ENCODE measurements around the gene DOCK1. TPM values are rescaled to one million over a fixed set of nuclear protein-coding genes. Genes with fewer than 3 reads are reported as not detected.

The DOCK1 gene
- polyA plus RNA-seq, 1 of the 3 experiments (the other 2 are of a cell fraction): 15.5 TPM

DNA sequence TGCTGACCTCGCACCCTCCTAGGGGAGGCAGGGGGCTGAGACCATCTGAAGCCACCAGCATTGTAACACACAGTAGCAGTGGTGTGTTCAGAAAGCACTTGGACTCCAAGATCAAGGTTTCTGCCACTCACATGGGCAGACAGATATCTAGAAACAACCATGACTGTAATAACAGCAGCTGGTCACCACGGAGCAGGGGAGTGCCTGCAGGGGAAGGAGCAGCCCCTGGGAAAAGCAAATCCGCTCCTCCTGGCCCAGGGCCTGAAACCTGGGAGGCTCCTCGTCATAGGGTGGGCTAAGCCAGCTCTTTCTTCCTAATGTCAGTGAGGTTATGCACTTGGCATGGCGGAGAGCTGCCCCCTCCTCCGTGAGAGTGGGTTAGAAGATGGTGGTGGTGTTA is 409.6 kb downstream of the DOCK1 start:
- H3K79me2 ChIP-seq (ENCODE audit: insufficient read depth): no peaks in the 10 kb centered on the region
- no peaks in the 10 kb centered on the region for H3K9me2 ChIP-seq
- POLR2A ChIA-PET: no interaction called here
- no peaks in the 10 kb centered on the region for H3F3A ChIP-seq (replicated peaks; ENCODE audit: insufficient read depth)
- no peak overlapping the region for H3K9ac ChIP-seq
- no peak overlapping the region for H3K4me2 ChIP-seq
- no peak overlapping the region for H3K4me3 ChIP-seq (ENCODE audit: low read depth in 2 of 2, low read length in 1 of 2)
- no peaks in the 10 kb centered on the region; a peak in 2 of 4 replicates for H3K4me1 ChIP-seq (ENCODE audit: control insufficient read depth in 1 of 2, insufficient read depth in 2 of 2, low read depth in 1 of 2, low read length in 1 of 2)
- H4K20me1 ChIP-seq (ENCODE audit: insufficient read depth): no peaks in the 10 kb centered on the region
- H3K36me3 ChIP-seq (replicated peaks in 1 of 2; ENCODE audit: control insufficient read depth in 1 of 2, insufficient read depth in 2 of 2, low read length in 1 of 2): no peaks in the 10 kb centered on the region
- H2AFZ ChIP-seq (ENCODE audit: low read depth): no peak overlapping the region
- no peaks in the 10 kb centered on the region for H3K9me3 ChIP-seq
- CTCF ChIA-PET: no interaction called here
- DNase-seq: no peak
- WGBS (ENCODE audit: low lambda C conversion rate): 92% methylated on average over 5 of the region's 6 CpGs
- no peak overlapping the region for H3K27ac ChIP-seq (ENCODE audit: low read depth in 2 of 2, low read length in 1 of 2)
- no peaks in the 10 kb centered on the region for H3K27me3 ChIP-seq (ENCODE audit: insufficient read depth)
- TF ChIP-seq FOXJ3 (CRISPR knock-in tag; IDR thresholded peaks at IDR 0.05) (no peak), NRF1 (IDR thresholded peaks at IDR 0.05; ENCODE audit: low read depth, low read length) (no peak), FOXM1 (IDR thresholded peaks at IDR 0.05; ENCODE audit: low read depth) (no peak), PBX3 (IDR thresholded peaks at IDR 0.05) (no peak), RXRA (IDR thresholded peaks at IDR 0.05; ENCODE audit: borderline replicate concordance, low read depth) (no peak), SIN3A (IDR thresholded peaks at IDR 0.05; ENCODE audit: borderline replicate concordance, low read depth, low read length) (no peak)

GRCh38 chr10:127315888-127316287 is 410.7 kb downstream of the DOCK1 start:
- DNase-seq: no peak
- CTCF ChIA-PET: no interaction called here

More at GRCh38 chr10:127315888-127316287, 410.7 kb downstream of the DOCK1 start:
- Histone ChIP-seq H2AFZ (ENCODE audit: low read depth) (no peak overlapping the region), H3K4me1 (ENCODE audit: control insufficient read depth in 1 of 2, insufficient read depth in 2 of 2, low read depth in 1 of 2, low read length in 1 of 2) (no peaks in the 10 kb centered on the region; a peak in 2 of 4 replicates), H3K27ac (ENCODE audit: low read depth in 2 of 2, low read length in 1 of 2) (no peak overlapping the region), H3K4me3 (ENCODE audit: low read depth in 2 of 2, low read length in 1 of 2) (no peak overlapping the region), H3K9me2 (no peaks in the 10 kb centered on the region), H3K27me3 (ENCODE audit: insufficient read depth) (no peaks in the 10 kb centered on the region), H3K4me2 (no peak overlapping the region), H4K20me1 (ENCODE audit: insufficient read depth) (no peaks in the 10 kb centered on the region), H3K9me3 (no peaks in the 10 kb centered on the region), H3K79me2 (ENCODE audit: insufficient read depth) (no peaks in the 10 kb centered on the region), H3K9ac (no peak overlapping the region), H3F3A (replicated peaks; ENCODE audit: insufficient read depth) (no peaks in the 10 kb centered on the region), H3K36me3 (replicated peaks in 1 of 2; ENCODE audit: control insufficient read depth in 1 of 2, insufficient read depth in 2 of 2, low read length in 1 of 2) (no peaks in the 10 kb centered on the region)
- POLR2A ChIA-PET: no interaction called here
- WGBS (ENCODE audit: low lambda C conversion rate): 94% methylated on average over 5 of the region's 5 CpGs
- TF ChIP-seq RCOR1 (IDR thresholded peaks at IDR 0.05; ENCODE audit: low read length) (no peak), USF2 (IDR thresholded peaks at IDR 0.05; ENCODE audit: borderline replicate concordance, low read depth, low read length) (no peak), CHD2 (IDR thresholded peaks at IDR 0.05; ENCODE audit: low read length, partially characterized antibody) (no peak), EP300 (IDR thresholded peaks at IDR 0.05; ENCODE audit: borderline replicate concordance in 1 of 2, low read depth in 1 of 2, low read length in 1 of 2) (no peak), PBX3 (IDR thresholded peaks at IDR 0.05) (no peak), MAX (IDR thresholded peaks at IDR 0.05; ENCODE audit: low read depth) (no peak), NRF1 (IDR thresholded peaks at IDR 0.05; ENCODE audit: low read depth, low read length) (no peak), MXI1 (IDR thresholded peaks at IDR 0.05; ENCODE audit: low read depth, low read length) (no peak)
- TF ChIP-seq, protein P1, sequence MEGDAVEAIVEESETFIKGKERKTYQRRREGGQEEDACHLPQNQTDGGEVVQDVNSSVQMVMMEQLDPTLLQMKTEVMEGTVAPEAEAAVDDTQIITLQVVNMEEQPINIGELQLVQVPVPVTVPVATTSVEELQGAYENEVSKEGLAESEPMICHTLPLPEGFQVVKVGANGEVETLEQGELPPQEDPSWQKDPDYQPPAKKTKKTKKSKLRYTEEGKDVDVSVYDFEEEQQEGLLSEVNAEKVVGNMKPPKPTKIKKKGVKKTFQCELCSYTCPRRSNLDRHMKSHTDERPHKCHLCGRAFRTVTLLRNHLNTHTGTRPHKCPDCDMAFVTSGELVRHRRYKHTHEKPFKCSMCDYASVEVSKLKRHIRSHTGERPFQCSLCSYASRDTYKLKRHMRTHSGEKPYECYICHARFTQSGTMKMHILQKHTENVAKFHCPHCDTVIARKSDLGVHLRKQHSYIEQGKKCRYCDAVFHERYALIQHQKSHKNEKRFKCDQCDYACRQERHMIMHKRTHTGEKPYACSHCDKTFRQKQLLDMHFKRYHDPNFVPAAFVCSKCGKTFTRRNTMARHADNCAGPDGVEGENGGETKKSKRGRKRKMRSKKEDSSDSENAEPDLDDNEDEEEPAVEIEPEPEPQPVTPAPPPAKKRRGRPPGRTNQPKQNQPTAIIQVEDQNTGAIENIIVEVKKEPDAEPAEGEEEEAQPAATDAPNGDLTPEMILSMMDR (IDR thresholded peaks at IDR 0.05): no peak

All from SK-N-SH (cell line).